ENCODE results near the gene NAGS.

- no peak for TF ChIP-seq CTCF (conservative IDR thresholded peaks at IDR 0.05; ENCODE audit: low read depth in 2 of 2)
- no peak for TF ChIP-seq POLR2AphosphoS5 (IDR thresholded peaks at IDR 0.05; ENCODE audit: low read depth)
- TF ChIP-seq EZH2 (IDR thresholded peaks at IDR 0.05; ENCODE audit: low read depth, unreplicated experiment), result no peak
- TF ChIP-seq, protein P1, sequence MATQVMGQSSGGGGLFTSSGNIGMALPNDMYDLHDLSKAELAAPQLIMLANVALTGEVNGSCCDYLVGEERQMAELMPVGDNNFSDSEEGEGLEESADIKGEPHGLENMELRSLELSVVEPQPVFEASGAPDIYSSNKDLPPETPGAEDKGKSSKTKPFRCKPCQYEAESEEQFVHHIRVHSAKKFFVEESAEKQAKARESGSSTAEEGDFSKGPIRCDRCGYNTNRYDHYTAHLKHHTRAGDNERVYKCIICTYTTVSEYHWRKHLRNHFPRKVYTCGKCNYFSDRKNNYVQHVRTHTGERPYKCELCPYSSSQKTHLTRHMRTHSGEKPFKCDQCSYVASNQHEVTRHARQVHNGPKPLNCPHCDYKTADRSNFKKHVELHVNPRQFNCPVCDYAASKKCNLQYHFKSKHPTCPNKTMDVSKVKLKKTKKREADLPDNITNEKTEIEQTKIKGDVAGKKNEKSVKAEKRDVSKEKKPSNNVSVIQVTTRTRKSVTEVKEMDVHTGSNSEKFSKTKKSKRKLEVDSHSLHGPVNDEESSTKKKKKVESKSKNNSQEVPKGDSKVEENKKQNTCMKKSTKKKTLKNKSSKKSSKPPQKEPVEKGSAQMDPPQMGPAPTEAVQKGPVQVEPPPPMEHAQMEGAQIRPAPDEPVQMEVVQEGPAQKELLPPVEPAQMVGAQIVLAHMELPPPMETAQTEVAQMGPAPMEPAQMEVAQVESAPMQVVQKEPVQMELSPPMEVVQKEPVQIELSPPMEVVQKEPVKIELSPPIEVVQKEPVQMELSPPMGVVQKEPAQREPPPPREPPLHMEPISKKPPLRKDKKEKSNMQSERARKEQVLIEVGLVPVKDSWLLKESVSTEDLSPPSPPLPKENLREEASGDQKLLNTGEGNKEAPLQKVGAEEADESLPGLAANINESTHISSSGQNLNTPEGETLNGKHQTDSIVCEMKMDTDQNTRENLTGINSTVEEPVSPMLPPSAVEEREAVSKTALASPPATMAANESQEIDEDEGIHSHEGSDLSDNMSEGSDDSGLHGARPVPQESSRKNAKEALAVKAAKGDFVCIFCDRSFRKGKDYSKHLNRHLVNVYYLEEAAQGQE (IDR thresholded peaks at IDR 0.05; ENCODE audit: unreplicated experiment), result no peak
- no peak for TF ChIP-seq EZH2phosphoT487 (IDR thresholded peaks at IDR 0.05; ENCODE audit: unreplicated experiment)
- TF ChIP-seq ZNF331 (CRISPR knock-in tag; IDR thresholded peaks at IDR 0.05; ENCODE audit: low read depth), result no peak
- no peak for TF ChIP-seq STAT1 (IDR thresholded peaks at IDR 0.05; ENCODE audit: unreplicated experiment)
- TF ChIP-seq CREB1 (CRISPR knock-in tag; IDR thresholded peaks at IDR 0.05; ENCODE audit: low read depth), result no peak
- no peak for TF ChIP-seq ETS1 (IDR thresholded peaks at IDR 0.05)
- TF ChIP-seq NANOG (IDR thresholded peaks at IDR 0.05; ENCODE audit: borderline replicate concordance), result no peak
- no peak for TF ChIP-seq JUNB (IDR thresholded peaks at IDR 0.05; ENCODE audit: unreplicated experiment)
- no peak for TF ChIP-seq ZNF114 (CRISPR knock-in tag; IDR thresholded peaks at IDR 0.05)
Observed at GRCh38 chr17:43998552-43998951, 5.9 kb upstream of the NAGS start.
